GM12878 (cell line): ENCODE data around the gene SLC35A4.
A peak's percentile ranks its signal among the peaks of the same experiment; 100 is the strongest.

Experiments used
- BACH1 ChIP-seq: fragments of 450-650 bp; IDR thresholded peaks from 2 replicates; pipeline ENCODE4 v1.6.1; 2017; ENCODE audit warnings: mild to moderate bottlenecking, borderline replicate concordance
- EP300 ChIP-seq, 2 experiments: fragments of 150-350 bp in 1 of 2; IDR thresholded peaks; 2 replicates each; pipeline ENCODE4 v1.6.1; 2011 to 2012; ENCODE audit warnings: low read depth in 2 of 2, low read length in 2 of 2, borderline replicate concordance in 1 of 2, improper control_type of control experiment in 1 of 2, inconsistent platforms in 1 of 2; ENCODE audit not compliant: control insufficient read depth in 1 of 2
- FOXM1 ChIP-seq: IDR thresholded peaks from 2 replicates; pipeline ENCODE4 v1.6.1; 2012; ENCODE audit warnings: low read depth, mild to moderate bottlenecking, inconsistent platforms, low read length, moderate library complexity
- MYC ChIP-seq: IDR thresholded peaks from 2 replicates; pipeline ENCODE4 v1.6.1; 2011; ENCODE audit warnings: mild to moderate bottlenecking, low read length, moderate library complexity, inconsistent platforms; ENCODE audit not compliant: insufficient read depth, insufficient replicate concordance, insufficient read length, severe bottlenecking
- POLR2A ChIP-seq: IDR thresholded peaks from 2 replicates; pipeline ENCODE4 v1.6.1; 2011; ENCODE audit warnings: low read depth, mild to moderate bottlenecking, low read length
- SP1 ChIP-seq: IDR thresholded peaks from one replicate; pipeline ENCODE4 v1.6.1; 2011; ENCODE audit warnings: low read depth, low read length
- SRF ChIP-seq, 2 experiments: IDR thresholded peaks; 2 replicates each; pipeline ENCODE4 v1.6.1; 2011; ENCODE audit warnings: low read depth in 2 of 2, low read length in 2 of 2, mild to moderate bottlenecking in 1 of 2, moderate library complexity in 1 of 2
- SUPT20H ChIP-seq: IDR thresholded peaks from 2 replicates; pipeline ENCODE4 v1.6.1; 2011; ENCODE audit warnings: low read depth, mild to moderate bottlenecking, low read length, moderate library complexity, borderline replicate concordance; ENCODE audit not compliant: control insufficient read depth
- ZNF207 ChIP-seq: fragments of 450-650 bp; IDR thresholded peaks from 2 replicates; pipeline ENCODE4 v1.6.1; 2014; ENCODE audit warnings: antibody characterized with exemption, mild to moderate bottlenecking, borderline replicate concordance
- TF ChIP-seq, protein P1 (sequence below): fragments of 450-650 bp; formaldehyde crosslinking; IDR thresholded peaks from 2 replicates; pipeline ENCODE4 v1.4.0; 2020; ENCODE audit warnings: mild to moderate bottlenecking, moderate library complexity

DNA sequence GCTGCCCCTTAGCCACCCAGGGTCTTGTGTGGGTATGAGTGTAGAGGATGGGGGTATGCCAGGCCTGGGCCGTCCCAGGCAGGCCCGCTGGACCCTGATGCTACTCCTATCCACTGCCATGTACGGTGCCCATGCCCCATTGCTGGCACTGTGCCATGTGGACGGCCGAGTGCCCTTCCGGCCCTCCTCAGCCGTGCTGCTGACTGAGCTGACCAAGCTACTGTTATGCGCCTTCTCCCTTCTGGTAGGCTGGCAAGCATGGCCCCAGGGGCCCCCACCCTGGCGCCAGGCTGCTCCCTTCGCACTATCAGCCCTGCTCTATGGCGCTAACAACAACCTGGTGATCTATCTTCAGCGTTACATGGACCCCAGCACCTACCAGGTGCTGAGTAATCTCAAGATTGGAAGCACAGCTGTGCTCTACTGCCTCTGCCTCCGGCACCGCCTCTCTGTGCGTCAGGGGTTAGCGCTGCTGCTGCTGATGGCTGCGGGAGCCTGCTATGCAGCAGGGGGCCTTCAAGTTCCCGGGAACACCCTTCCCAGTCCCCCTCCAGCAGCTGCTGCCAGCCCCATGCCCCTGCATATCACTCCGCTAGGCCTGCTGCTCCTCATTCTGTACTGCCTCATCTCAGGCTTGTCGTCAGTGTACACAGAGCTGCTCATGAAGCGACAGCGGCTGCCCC is 2.6 kb downstream of the SLC35A4 start:
- TF ChIP-seq SRF (IDR thresholded peaks at IDR 0.05; ENCODE audit: low read depth in 2 of 2, low read length in 2 of 2) (no peak), ZNF207 (no peak), FOXM1 (no peak), EP300 (IDR thresholded peaks at IDR 0.05; ENCODE audit: borderline replicate concordance in 1 of 2, control insufficient read depth in 1 of 2, low read depth in 2 of 2, low read length in 2 of 2) (no peak), MYC (no peak), POLR2A (peak; percentile 38), BACH1 (no peak), SP1 (no peak), SUPT20H (no peak)
- TF ChIP-seq, protein P1, sequence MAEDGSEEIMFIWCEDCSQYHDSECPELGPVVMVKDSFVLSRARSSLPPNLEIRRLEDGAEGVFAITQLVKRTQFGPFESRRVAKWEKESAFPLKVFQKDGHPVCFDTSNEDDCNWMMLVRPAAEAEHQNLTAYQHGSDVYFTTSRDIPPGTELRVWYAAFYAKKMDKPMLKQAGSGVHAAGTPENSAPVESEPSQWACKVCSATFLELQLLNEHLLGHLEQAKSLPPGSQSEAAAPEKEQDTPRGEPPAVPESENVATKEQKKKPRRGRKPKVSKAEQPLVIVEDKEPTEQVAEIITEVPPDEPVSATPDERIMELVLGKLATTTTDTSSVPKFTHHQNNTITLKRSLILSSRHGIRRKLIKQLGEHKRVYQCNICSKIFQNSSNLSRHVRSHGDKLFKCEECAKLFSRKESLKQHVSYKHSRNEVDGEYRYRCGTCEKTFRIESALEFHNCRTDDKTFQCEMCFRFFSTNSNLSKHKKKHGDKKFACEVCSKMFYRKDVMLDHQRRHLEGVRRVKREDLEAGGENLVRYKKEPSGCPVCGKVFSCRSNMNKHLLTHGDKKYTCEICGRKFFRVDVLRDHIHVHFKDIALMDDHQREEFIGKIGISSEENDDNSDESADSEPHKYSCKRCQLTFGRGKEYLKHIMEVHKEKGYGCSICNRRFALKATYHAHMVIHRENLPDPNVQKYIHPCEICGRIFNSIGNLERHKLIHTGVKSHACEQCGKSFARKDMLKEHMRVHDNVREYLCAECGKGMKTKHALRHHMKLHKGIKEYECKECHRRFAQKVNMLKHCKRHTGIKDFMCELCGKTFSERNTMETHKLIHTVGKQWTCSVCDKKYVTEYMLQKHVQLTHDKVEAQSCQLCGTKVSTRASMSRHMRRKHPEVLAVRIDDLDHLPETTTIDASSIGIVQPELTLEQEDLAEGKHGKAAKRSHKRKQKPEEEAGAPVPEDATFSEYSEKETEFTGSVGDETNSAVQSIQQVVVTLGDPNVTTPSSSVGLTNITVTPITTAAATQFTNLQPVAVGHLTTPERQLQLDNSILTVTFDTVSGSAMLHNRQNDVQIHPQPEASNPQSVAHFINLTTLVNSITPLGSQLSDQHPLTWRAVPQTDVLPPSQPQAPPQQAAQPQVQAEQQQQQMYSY (CRISPR knock-in tag), result no peak
